ENCODE measurements around the gene DHX58. TPM values are rescaled to one million over a fixed set of nuclear protein-coding genes. Genes with fewer than 3 reads are reported as not detected.

The DHX58 gene
- total and polyA plus RNA-seq, 4 donors, result 4.0 to 21.9 (median 12.2) TPM

- Histone ChIP-seq H3K36me3 (ENCODE audit: control insufficient read depth in 4 of 4, insufficient read depth in 3 of 4, low read depth in 1 of 4, low read length in 3 of 4) (peaks cover 14 to 46% (median 40%) of the 10 kb centered on the region in 4 donors), H3K4me1 (ENCODE audit: control insufficient read depth in 4 of 4, insufficient read depth in 4 of 4, low read length in 3 of 4) (peaks cover 0 to 14% (median 6%) of the 10 kb centered on the region in 4 donors), H3K9ac (ENCODE audit: low read depth in 1 of 2, low read length in 2 of 2) (no peak overlapping the region), H3K27ac (ENCODE audit: low read depth in 1 of 2, low read length in 2 of 2) (no peak overlapping the region), H3K9me3 (ENCODE audit: control insufficient read depth in 4 of 4, low read length in 3 of 4) (no peaks in the 10 kb centered on the region), H3K27me3 (ENCODE audit: control insufficient read depth in 4 of 4, insufficient read depth in 4 of 4, low read length in 3 of 4) (no peaks in the 10 kb centered on the region), H3K4me3 (ENCODE audit: low read depth in 1 of 3, low read length in 3 of 3) (no peak overlapping the region)
- TF ChIP-seq SP1 (IDR thresholded peaks at IDR 0.05) (no peak), ZBTB33 (IDR thresholded peaks at IDR 0.05) (no peak), RAD21 (IDR thresholded peaks at IDR 0.05) (no peak), EGR1 (IDR thresholded peaks at IDR 0.05; ENCODE audit: low read depth in 2 of 2) (no peak), CTCF (IDR thresholded peaks at IDR 0.05; ENCODE audit: low read depth, low read length, missing input control) (no peak), GABPA (IDR thresholded peaks at IDR 0.05 in 1 of 2, conservative IDR thresholded peaks at IDR 0.05 in 1 of 2) (no peak), ATF3 (IDR thresholded peaks at IDR 0.05) (no peak), YY1 (IDR thresholded peaks at IDR 0.05) (no peak), FOXA1 (IDR thresholded peaks at IDR 0.05) (no peak), JUND (IDR thresholded peaks at IDR 0.05) (no peak), NR2F2 (IDR thresholded peaks at IDR 0.05) (no peak), FOXA2 (IDR thresholded peaks at IDR 0.05) (no peak), TAF1 (conservative IDR thresholded peaks at IDR 0.05) (no peak)
- no peak for DNase-seq (ENCODE audit: low spot score)
- 94% methylated on average over 6 of the region's 6 CpGs for WGBS
Observed at GRCh38 chr17:42127414-42127813, 14.9 kb upstream of the DHX58 start.

GRCh38 chr17:42126836-42127235, 14.3 kb upstream of the DHX58 start:
- H3K9ac ChIP-seq (ENCODE audit: low read depth in 1 of 2, low read length in 2 of 2), result no peak overlapping the region
- H3K27ac ChIP-seq (ENCODE audit: low read depth in 1 of 2, low read length in 2 of 2), result no peak overlapping the region
- H3K27me3 ChIP-seq (ENCODE audit: control insufficient read depth in 4 of 4, insufficient read depth in 4 of 4, low read length in 3 of 4), result no peaks in the 10 kb centered on the region
- no peak overlapping the region for H3K4me3 ChIP-seq (ENCODE audit: low read depth in 1 of 3, low read length in 3 of 3)
- H3K9me3 ChIP-seq (ENCODE audit: control insufficient read depth in 4 of 4, low read length in 3 of 4), result no peaks in the 10 kb centered on the region
- WGBS, result 85% methylated on average over 3 of the region's 3 CpGs
- H3K36me3 ChIP-seq (ENCODE audit: control insufficient read depth in 4 of 4, insufficient read depth in 3 of 4, low read depth in 1 of 4, low read length in 3 of 4), result peaks cover 14 to 46% (median 40%) of the 10 kb centered on the region in 4 donors
- DNase-seq (ENCODE audit: low spot score), result no peak
- peaks cover 2 to 19% (median 11%) of the 10 kb centered on the region in 4 donors for H3K4me1 ChIP-seq (ENCODE audit: control insufficient read depth in 4 of 4, insufficient read depth in 4 of 4, low read length in 3 of 4)
- no peak for TF ChIP-seq NR2F2 (IDR thresholded peaks at IDR 0.05)

- 88% methylated on average over 12 of the region's 12 CpGs for WGBS
- H3K9me3 ChIP-seq (ENCODE audit: control insufficient read depth in 4 of 4, low read length in 3 of 4), result no peaks in the 10 kb centered on the region
- H3K27ac ChIP-seq (ENCODE audit: low read depth in 1 of 2, low read length in 2 of 2), result no peak overlapping the region
- H3K4me1 ChIP-seq (ENCODE audit: control insufficient read depth in 4 of 4, insufficient read depth in 4 of 4, low read length in 3 of 4), result peaks cover 6 to 25% (median 17%) of the 10 kb centered on the region in 4 donors
- H3K36me3 ChIP-seq (ENCODE audit: control insufficient read depth in 4 of 4, insufficient read depth in 3 of 4, low read depth in 1 of 4, low read length in 3 of 4), result peaks cover 14 to 46% (median 40%) of the 10 kb centered on the region in 4 donors
- no peak for DNase-seq (ENCODE audit: low spot score)
- TF ChIP-seq RXRA (IDR thresholded peaks at IDR 0.05) (no peak), JUND (IDR thresholded peaks at IDR 0.05) (no peak), GABPA (IDR thresholded peaks at IDR 0.05 in 1 of 2, conservative IDR thresholded peaks at IDR 0.05 in 1 of 2) (no peak), EGR1 (IDR thresholded peaks at IDR 0.05; ENCODE audit: low read depth in 2 of 2) (no peak), REST (IDR thresholded peaks at IDR 0.05) (no peak), NR2F2 (IDR thresholded peaks at IDR 0.05) (no peak), HNF4A (conservative IDR thresholded peaks at IDR 0.05) (no peak), RAD21 (IDR thresholded peaks at IDR 0.05) (no peak), ATF3 (IDR thresholded peaks at IDR 0.05) (no peak), ZBTB33 (IDR thresholded peaks at IDR 0.05) (no peak), HNF4G (IDR thresholded peaks at IDR 0.05) (no peak), YY1 (IDR thresholded peaks at IDR 0.05) (no peak), TAF1 (conservative IDR thresholded peaks at IDR 0.05) (no peak), FOXA1 (IDR thresholded peaks at IDR 0.05) (no peak), FOXA2 (IDR thresholded peaks at IDR 0.05) (no peak)
- H3K4me3 ChIP-seq (ENCODE audit: low read depth in 1 of 3, low read length in 3 of 3), result no peak overlapping the region
- no peaks in the 10 kb centered on the region for H3K27me3 ChIP-seq (ENCODE audit: control insufficient read depth in 4 of 4, insufficient read depth in 4 of 4, low read length in 3 of 4)
- H3K9ac ChIP-seq (ENCODE audit: low read depth in 1 of 2, low read length in 2 of 2), result no peak overlapping the region
Observed at GRCh38 chr17:42125565-42125964, 13.1 kb upstream of the DHX58 start.
